HPDE6-E6E7 (cell line): ENCODE measurements around the gene TMEM59.

ENCODE experiments used
- DNase-seq: peaks from one replicate; pipeline ENCODE4 v3.0.0; 2011; ENCODE audit warnings: missing footprints; ENCODE audit errors: extremely low spot score

The TMEM59 gene

DNA sequence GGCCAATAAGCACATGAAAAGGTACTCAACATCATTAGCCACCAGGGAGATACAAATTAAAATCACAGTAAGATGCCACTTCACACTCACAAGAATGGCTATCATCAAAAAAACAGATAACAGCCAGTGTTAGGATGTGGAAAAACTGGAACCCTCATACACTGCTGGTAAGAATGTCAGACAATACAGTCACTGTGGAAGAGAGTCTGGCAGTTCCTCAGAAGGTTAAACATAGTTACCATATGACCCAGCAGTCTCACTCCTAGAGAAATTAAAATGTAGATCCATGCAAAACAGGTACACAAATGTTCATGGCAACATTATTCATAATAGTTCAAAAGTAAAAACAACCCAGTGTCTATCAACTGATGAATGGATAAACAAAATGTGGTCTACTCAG lies 68.3 kb downstream of the TMEM59 start:
- no peak for DNase-seq

DNA sequence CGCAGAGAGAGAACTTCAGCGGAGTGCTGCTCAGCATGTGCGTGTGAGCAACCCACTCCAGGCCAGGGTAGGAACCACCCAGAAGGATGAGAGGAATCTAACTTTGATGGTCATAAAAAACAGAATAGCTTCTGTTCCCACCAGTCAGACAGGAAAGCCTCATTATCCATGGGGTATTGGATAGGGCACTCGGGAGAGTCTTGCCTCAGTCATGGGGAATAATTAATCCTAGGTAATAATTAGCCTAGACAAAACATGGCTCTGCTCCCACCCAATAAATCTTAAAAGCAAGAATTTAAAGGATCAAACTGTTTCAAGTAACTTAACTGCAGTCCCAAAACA lies 70.3 kb downstream of the TMEM59 start:
- DNase-seq = no peak

DNA sequence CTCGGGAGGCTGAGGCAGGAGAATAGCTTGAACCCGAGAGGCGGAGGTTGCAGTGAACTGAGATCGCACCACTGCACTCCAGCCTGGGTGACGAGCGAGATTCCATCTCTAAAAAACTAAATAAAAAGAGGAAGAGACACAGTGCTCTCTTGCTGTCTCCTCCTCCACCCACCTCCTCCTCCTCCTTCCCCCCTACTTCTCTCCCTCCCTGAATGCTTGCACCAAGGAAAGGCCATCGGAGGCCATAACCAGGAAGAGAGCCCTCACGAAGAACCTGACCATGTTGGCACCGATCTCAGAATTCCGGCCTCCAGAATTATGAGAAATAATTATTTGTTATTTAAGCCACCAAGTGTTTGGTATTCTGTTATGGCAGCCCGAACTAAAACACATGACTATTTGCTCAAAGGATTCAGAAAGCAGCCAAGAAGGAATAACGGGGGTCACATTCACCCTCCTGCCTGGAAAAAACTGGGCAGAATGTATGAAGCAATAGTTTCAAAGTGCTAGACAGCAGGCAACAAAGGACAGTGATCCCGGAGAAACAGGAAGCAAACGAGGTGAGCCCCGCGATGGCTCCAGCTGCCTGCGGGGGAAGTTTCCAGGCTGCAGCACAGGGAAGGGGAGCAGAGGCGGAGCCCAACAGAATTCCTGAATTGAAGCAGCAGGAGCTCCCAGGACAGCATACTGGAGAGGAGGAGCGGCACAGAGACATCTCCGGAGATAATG lies 70.8 kb downstream of the TMEM59 start:
- DNase-seq = no peak

DNA sequence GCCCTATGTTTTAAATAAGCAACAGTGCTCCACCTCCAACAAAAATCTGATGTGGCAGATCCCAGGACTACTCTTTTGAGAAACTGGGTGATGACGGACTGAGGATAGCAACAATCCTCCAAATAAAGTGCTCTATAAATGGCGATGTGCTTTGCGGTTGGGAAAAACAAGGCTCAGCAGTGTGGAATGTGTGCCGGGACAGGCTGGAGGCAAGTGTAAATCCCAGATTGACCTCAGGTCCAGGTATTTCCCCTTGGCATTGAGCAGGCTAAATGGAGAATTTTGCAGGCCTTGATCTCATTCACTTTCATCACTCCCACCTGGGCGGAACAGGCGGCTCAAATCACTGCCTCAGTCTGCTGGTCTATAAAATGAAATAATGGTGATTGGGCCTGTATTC lies 71.8 kb downstream of the TMEM59 start:
- no peak for DNase-seq

DNA sequence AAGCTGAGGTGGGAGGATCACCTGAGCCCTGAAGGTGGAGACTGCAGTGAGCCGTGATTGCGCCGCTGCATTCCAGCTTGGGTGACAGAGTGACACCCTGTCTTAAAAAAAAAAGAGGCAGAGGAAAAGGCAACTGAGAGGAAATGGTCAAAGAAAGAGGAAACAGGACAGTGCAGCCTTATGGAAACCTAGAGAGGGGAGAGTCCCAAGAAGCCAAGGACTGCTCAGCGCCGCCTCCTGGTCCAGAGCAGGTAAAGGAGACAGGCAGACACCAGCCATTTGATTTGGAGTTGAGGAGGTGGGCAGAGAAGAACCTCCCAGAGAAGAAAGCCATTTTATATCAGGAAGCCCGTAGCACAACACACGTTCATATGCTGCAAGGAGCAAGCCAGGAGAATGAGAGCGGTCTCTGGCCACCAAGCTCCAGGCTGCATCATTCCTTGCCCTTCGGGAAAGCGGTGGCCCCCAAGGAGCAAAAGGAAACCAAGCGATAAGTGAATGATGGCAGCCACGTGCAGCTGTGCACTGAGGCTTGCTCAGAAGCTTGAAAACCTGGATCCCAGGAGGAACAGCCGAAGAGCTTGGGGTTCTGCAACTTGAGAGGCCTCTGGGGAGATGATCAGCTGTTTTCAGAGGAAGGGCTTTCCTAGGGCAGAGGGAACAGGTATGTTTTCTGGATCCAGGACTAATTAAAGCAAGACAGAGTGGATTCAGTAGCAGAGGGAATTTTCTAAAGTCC lies 73.1 kb downstream of the TMEM59 start:
- DNase-seq = no peak
